HepG2 (cell line): ENCODE data around the gene ZNF669. TPM values are rescaled to one million over a fixed set of nuclear protein-coding genes. Genes with fewer than 3 reads are reported as not detected.
A peak's percentile ranks its signal among the peaks of the same experiment; 100 is the strongest.

Experiments
- ATAC-seq: fragments of 200-7000 bp; cut with Tn5 transposase; 3 replicates; pipeline ENCODE4 v1.9.1; 2020; ENCODE audit warnings: mild to moderate bottlenecking, moderate library complexity
- BruUV-seq: library from RNA; stranded (reverse); fragments of 400-500 nt; replicated peaks from 2 replicates; lab custom pipeline; 2021; lab: Mats Ljungman, UMichigan
- CTCF ChIA-PET: fragments of 300-600 bp; formaldehyde crosslinking; extraction: SDS; loops from one replicate; lab custom pipeline; 2021; ENCODE audit warnings: low total read pairs, inconsistent platforms, low intra/inter-chr PET ratio; lab: Yijun Ruan, JAX
- POLR2A ChIA-PET: fragments of 350-600 bp; sonication (Branson Sonifier 250); formaldehyde crosslinking; loops from one replicate; lab custom pipeline; 2020; ENCODE audit warnings: antibody characterized with exemption, inconsistent platforms; lab: Yijun Ruan, JAX
- DNase-seq: peaks from one replicate; pipeline ENCODE4 v3.0.0-alpha.2; 2015; ENCODE audit warnings: low spot score
- FAIRE-seq: peaks from 3 replicates; lab custom pipeline; 2011; peaks lifted over from hg19 to GRCh38; lab: Jason Lieb, UNC
- H2AFZ ChIP-seq: one replicate; pipeline ENCODE4 v1.6.1; 2011; ENCODE audit warnings: low read length, inconsistent platforms
- H3K27ac ChIP-seq: fragments of 300-600 bp; 3 replicates; pipeline ENCODE4 v1.8.0; 2011; ENCODE audit warnings: mixed run types, mild to moderate bottlenecking, mixed read lengths, low read length, inconsistent platforms; ENCODE audit not compliant: insufficient read depth; ENCODE audit errors: extremely low read length
- H3K27me3 ChIP-seq, 2 experiments: fragments of 200-600 bp in 1 of 2; 2 replicates in 1 of 2; 3 replicates in 1 of 2; pipeline versions ENCODE4 v1.6.0 to v1.8.0; 2011; ENCODE audit warnings: low read length in 2 of 2, mild to moderate bottlenecking in 2 of 2, moderate library complexity in 2 of 2, inconsistent platforms in 1 of 2; ENCODE audit not compliant: insufficient read depth in 2 of 2, control insufficient read depth in 1 of 2
- H3K36me3 ChIP-seq, 2 experiments: fragments of 200-600 bp in 1 of 2; replicated peaks in 1 of 2; 2 replicates in 1 of 2; 3 replicates in 1 of 2; pipeline versions ENCODE4 v1.5.1 to v1.8.0; 2011; ENCODE audit warnings: low read length in 2 of 2, inconsistent platforms in 1 of 2; ENCODE audit not compliant: insufficient read depth in 2 of 2, control insufficient read depth in 1 of 2
- H3K4me1 ChIP-seq: 2 replicates; pipeline ENCODE4 v1.5.1; 2012; ENCODE audit warnings: low read length, inconsistent platforms; ENCODE audit not compliant: insufficient read depth
- H3K4me2 ChIP-seq: 2 replicates; pipeline ENCODE4 v1.6.0; 2011; ENCODE audit warnings: low read depth, low read length, inconsistent platforms
- H3K4me3 ChIP-seq, 3 experiments: fragments of 200-600 bp in 1 of 3; sonication (generic), shearing (Covaris generic) in 1 of 3; replicated peaks in 1 of 3; 2 replicates each; pipeline ENCODE4 v1.5.1; 2011 to 2016; ENCODE audit warnings: low read length in 3 of 3, inconsistent platforms in 2 of 3, low read depth in 2 of 3, mild to moderate bottlenecking in 2 of 3, control low read depth in 1 of 3, mixed read lengths in 1 of 3; ENCODE audit not compliant: insufficient read depth in 1 of 3
- H3K79me2 ChIP-seq: one replicate; pipeline ENCODE4 v1.6.1; 2011; ENCODE audit warnings: low read length, inconsistent platforms; ENCODE audit not compliant: insufficient read depth
- H3K9ac ChIP-seq: 2 replicates; pipeline ENCODE4 v1.6.0; 2011; ENCODE audit warnings: mild to moderate bottlenecking, low read depth, low read length, inconsistent platforms; ENCODE audit not compliant: insufficient read depth
- H3K9me3 ChIP-seq: 2 replicates; pipeline ENCODE4 v1.5.1; 2012; ENCODE audit warnings: mild to moderate bottlenecking, low read length
- H4K20me1 ChIP-seq: 2 replicates; pipeline ENCODE4 v1.6.0; 2011; ENCODE audit warnings: inconsistent platforms, mild to moderate bottlenecking, low read length, moderate library complexity; ENCODE audit not compliant: insufficient read depth
- CBX2 ChIP-seq, 2 experiments: fragments of 200-600 bp in 1 of 2; sonication (generic); formaldehyde crosslinking in 1 of 2; IDR thresholded peaks; 2 replicates each; pipeline versions ENCODE4 v1.7.0 to v1.8.1; 2018 to 2022; ENCODE audit warnings: low read depth in 2 of 2, low read length in 1 of 2, mild to moderate bottlenecking in 1 of 2, missing genetic modification reagents in 1 of 2
- CSRNP1 ChIP-seq: sonication (generic); formaldehyde crosslinking; IDR thresholded peaks from 2 replicates; pipeline ENCODE4 v1.8.1; 2023; ENCODE audit warnings: mild to moderate bottlenecking, missing genetic modification reagents
- ELF4 ChIP-seq: sonication (generic); formaldehyde crosslinking; IDR thresholded peaks from 2 replicates; pipeline ENCODE4 v1.5.0; 2020; ENCODE audit warnings: missing genetic modification reagents, mild to moderate bottlenecking, moderate library complexity, borderline replicate concordance
- HES4 ChIP-seq: sonication (generic); formaldehyde crosslinking; IDR thresholded peaks from 2 replicates; pipeline ENCODE4 v1.9.0; 2021; ENCODE audit warnings: mild to moderate bottlenecking, missing genetic modification reagents, borderline replicate concordance
- PAX8 ChIP-seq: sonication (generic); formaldehyde crosslinking; IDR thresholded peaks from 2 replicates; pipeline ENCODE4 v1.8.0; 2022; ENCODE audit warnings: mild to moderate bottlenecking, missing genetic modification reagents, borderline replicate concordance
- PHF21A ChIP-seq: sonication (generic); formaldehyde crosslinking; IDR thresholded peaks from 2 replicates; pipeline ENCODE4 v1.5.0; 2020; ENCODE audit warnings: mild to moderate bottlenecking, missing genetic modification reagents
- PRPF4 ChIP-seq: fragments of 200-400 bp; formaldehyde crosslinking; IDR thresholded peaks from 2 replicates; pipeline ENCODE4 v1.6.1; 2016; ENCODE audit warnings: low read length, low read depth; ENCODE audit not compliant: poor library complexity, severe bottlenecking
- ZBTB8A ChIP-seq: sonication (generic); formaldehyde crosslinking; IDR thresholded peaks from 2 replicates; pipeline ENCODE4 v1.4.0; 2020; ENCODE audit warnings: mild to moderate bottlenecking, low read depth, missing genetic modification reagents, borderline replicate concordance
- ZFX ChIP-seq: sonication (generic); formaldehyde crosslinking; IDR thresholded peaks from 2 replicates; pipeline ENCODE4 v1.4.0; 2020; ENCODE audit warnings: mild to moderate bottlenecking, low read depth, missing genetic modification reagents, moderate library complexity
- ZNF496 ChIP-seq: sonication (generic); formaldehyde crosslinking; IDR thresholded peaks from 2 replicates; pipeline ENCODE4 v1.8.1; 2023; ENCODE audit warnings: mild to moderate bottlenecking, moderate library complexity, missing genetic modification reagents; ENCODE audit not compliant: insufficient replicate concordance
- ZNF609 ChIP-seq: sonication (generic); formaldehyde crosslinking; IDR thresholded peaks from 2 replicates; pipeline ENCODE4 v1.4.0; 2020; ENCODE audit warnings: mild to moderate bottlenecking, missing genetic modification reagents, borderline replicate concordance
- ZNF740 ChIP-seq: sonication (generic); formaldehyde crosslinking; IDR thresholded peaks from 2 replicates; pipeline ENCODE4 v1.4.0; 2020; ENCODE audit warnings: missing genetic modification reagents
- ZNF768 ChIP-seq: sonication (generic); formaldehyde crosslinking; IDR thresholded peaks from 2 replicates; pipeline ENCODE4 v1.4.0; 2020; ENCODE audit warnings: missing genetic modification reagents
- WGBS: methylation state at CpG from one replicate; pipeline ENCODE4 v1.1.6; 2017; ENCODE audit warnings: low lambda C conversion rate; 5-methylcytosine and 5-hydroxymethylcytosine counted together
- in situ Hi-C: cut with HindIII; loops from 2 replicates; pipeline ENCODE4 v1.10.0; 2017; ENCODE audit warnings: low pct_unique_long_range_greater_than_20kb; ENCODE audit not compliant: extremely low pct_ligation_motif_present
- intact Hi-C: fragments of 100-400 bp; cut with micrococcal nuclease; formaldehyde crosslinking; loops from one replicate; pipeline ENCODE4 v1.10.0; 2022; ENCODE audit not compliant: unreplicated experiment
- polyA plus RNA-seq, 8 experiments: library from polyadenylated mRNA; depleted of rRNA in 3 of 8; stranded (reverse) in 7 of 8; unstranded in 1 of 8; fragments of >200 nt; fragmentation: Illumina TruSeq in 4 of 8; extraction: Trizol in 4 of 8; gene quantifications; 2 replicates each; pipeline versions ENCODE4 v1.2.1 to v1.2.3, GENCODE V29; 2011 to 2016; ENCODE audit warnings: low read depth in 4 of 8, missing spikeins in 1 of 8, mixed read lengths in 1 of 8; ENCODE audit not compliant: insufficient read depth in 1 of 8
- total RNA-seq, 5 experiments: library from RNA; depleted of rRNA; stranded (reverse); fragments of >200 nt; fragmentation: Illumina TruSeq; extraction: Trizol; gene quantifications; 2 replicates each; pipeline ENCODE4 v1.2.3, GENCODE V29; 2016; ENCODE audit warnings: low read depth in 1 of 5

The ZNF669 gene
- total and polyA plus RNA-seq, 2 of the 13 experiments (the other 11 are each of a cell fraction or from before 2014, with no cell fraction given), result 3.1 to 14.6 TPM

GRCh38 chr1:247114351-247115140 is 10.4 kb upstream of the ZNF669 start (continued):
- peak; percentile 15; the same call in 1 of the 2 replicates for TF ChIP-seq ZFX
- TF ChIP-seq ELF4, result no peak

- H3K27me3 ChIP-seq, result no peaks in the 10 kb centered on the region
- peak overlapping the region; percentile 83 for H3K4me2 ChIP-seq
- CTCF ChIA-PET, result no interaction called here
- intact Hi-C loops (loop anchor here (5.0 to 10.0 kb wide), 4 partner anchors 107 to 218 kb away; partner anchors contain the start of genes AHCTF1, ZNF496 and ZNF695), in situ Hi-C loops (no loop called here)
- BruUV-seq, result no TSS peak
- FAIRE-seq, result no peak
- peaks cover 4% of the 10 kb centered on the region for H3K79me2 ChIP-seq
- no peaks in the 10 kb centered on the region for H3K36me3 ChIP-seq
- peaks cover 46% of the 10 kb centered on the region for H3K4me1 ChIP-seq
- ATAC-seq, result peak; percentile 17
- peak overlapping the region; percentile 36 to 82 (median 77) for H3K4me3 ChIP-seq
- peak overlapping the region; percentile 85 for H3K27ac ChIP-seq
- H3K9ac ChIP-seq, result peak overlapping the region; percentile 79
- no peak overlapping the region for H2AFZ ChIP-seq
- no peaks in the 10 kb centered on the region for H4K20me1 ChIP-seq
- H3K9me3 ChIP-seq, result no peaks in the 10 kb centered on the region
- POLR2A ChIA-PET, result no interaction called here
- 0% methylated on average over 1 of the region's 5 CpGs for WGBS
- DNase-seq, result no peak
- TF ChIP-seq ZNF768 (CRISPR knock-in tag) (no peak), ZBTB8A (no peak), CBX2 (IDR thresholded peaks at IDR 0.05; ENCODE audit: low read depth, low read length) (no peak), CBX2 (CRISPR knock-in tag; IDR thresholded peaks at IDR 0.05; ENCODE audit: low read depth) (no peak), ZNF609 (CRISPR knock-in tag) (0 out of 2 replicates have a peak, but pooled peaks have one; percentile 24), CSRNP1 (no peak), ZNF496 (CRISPR knock-in tag) (no peak), PAX8 (CRISPR knock-in tag) (no peak), ZNF740 (no peak), PHF21A (CRISPR knock-in tag) (0 out of 2 replicates have a peak, but pooled peaks have one; percentile 18), HES4 (CRISPR knock-in tag) (no peak), PRPF4 (no peak)
Measured at GRCh38 chr1:247113733-247114271, 9.6 kb upstream of the ZNF669 start.
